ENCODE data around the gene UBE2V1.

- TF ChIP-seq CTCF (IDR thresholded peaks at IDR 0.05; ENCODE audit: extremely low read depth in 1 of 2, insufficient read depth in 1 of 2, low read depth in 1 of 2, low read length in 2 of 2) = no peak
- TF ChIP-seq POLR2AphosphoS5 (IDR thresholded peaks at IDR 0.05; ENCODE audit: insufficient read depth, low read depth, low read length) = no peak
- no peak for TF ChIP-seq EZH2 (IDR thresholded peaks at IDR 0.05; ENCODE audit: borderline replicate concordance, low read depth, low read length, severe bottlenecking)
- TF ChIP-seq GATA2 (IDR thresholded peaks at IDR 0.05; ENCODE audit: insufficient read depth, insufficient read length, low read depth, low read length) = no peak
- no peak for TF ChIP-seq POLR2A (IDR thresholded peaks at IDR 0.05; ENCODE audit: low read depth, low read length)
These were observed 36.7 kb upstream of the UBE2V1 start for GRCh38 chr20:50149481-50150254.

Data from endothelial cell of umbilical vein (primary cell).